ENCODE results near the gene ANKLE2. TPM values are rescaled to one million over a fixed set of nuclear protein-coding genes. Genes with fewer than 3 reads are reported as not detected.

Gene ANKLE2
- total RNA-seq, 2 donors from 2014 or later: 33.7 to 41.8 TPM

GRCh38 chr12:132707241-132707640 is 54.4 kb downstream of the ANKLE2 start:
- TF ChIP-seq CTCF (IDR thresholded peaks at IDR 0.05): no peak
- intact Hi-C loops (cut with DNase I): no loop called here
- H3K36me3 ChIP-seq: no peaks in the 10 kb centered on the region
- H3K9ac ChIP-seq (ENCODE audit: low read depth in 2 of 2, low read length in 2 of 2): no peak overlapping the region
- no peaks in the 10 kb centered on the region for H3K9me3 ChIP-seq
- no peaks in the 10 kb centered on the region for H3K4me1 ChIP-seq
- no peak for DNase-seq
- no peak overlapping the region for H3K4me3 ChIP-seq
- no peak overlapping the region for H3K27ac ChIP-seq
- no peaks in the 10 kb centered on the region for H3K27me3 ChIP-seq

- H3K36me3 ChIP-seq: no peaks in the 10 kb centered on the region
- H3K27me3 ChIP-seq: no peaks in the 10 kb centered on the region
Observed at GRCh38 chr12:132703641-132704040, 58.0 kb downstream of the ANKLE2 start.

GRCh38 chr12:132702640-132703039 is 59.0 kb downstream of the ANKLE2 start:
- H3K27me3 ChIP-seq: no peaks in the 10 kb centered on the region
- no peak overlapping the region for H3K9ac ChIP-seq (ENCODE audit: low read depth in 2 of 2, low read length in 2 of 2)
- intact Hi-C loops (cut with DNase I): no loop called here
- no peak overlapping the region for H3K27ac ChIP-seq
- DNase-seq: no peak
- no peaks in the 10 kb centered on the region for H3K4me1 ChIP-seq
- H3K36me3 ChIP-seq: no peaks in the 10 kb centered on the region
- TF ChIP-seq CTCF (IDR thresholded peaks at IDR 0.05): no peak
- no peak overlapping the region for H3K4me3 ChIP-seq
- no peaks in the 10 kb centered on the region for H3K9me3 ChIP-seq

More at GRCh38 chr12:132703641-132704040, 58.0 kb downstream of the ANKLE2 start:
- Histone ChIP-seq H3K27ac (no peak overlapping the region), H3K4me3 (no peak overlapping the region), H3K9me3 (no peaks in the 10 kb centered on the region), H3K4me1 (no peaks in the 10 kb centered on the region), H3K9ac (ENCODE audit: low read depth in 2 of 2, low read length in 2 of 2) (no peak overlapping the region)
- intact Hi-C loops (cut with DNase I): no loop called here
- no peak for TF ChIP-seq CTCF (IDR thresholded peaks at IDR 0.05)
- DNase-seq: no peak

- intact Hi-C loops (cut with DNase I): no loop called here
- Histone ChIP-seq H3K4me1 (no peaks in the 10 kb centered on the region), H3K27me3 (no peaks in the 10 kb centered on the region), H3K4me3 (no peak overlapping the region), H3K36me3 (no peaks in the 10 kb centered on the region), H3K27ac (no peak overlapping the region), H3K9ac (ENCODE audit: low read depth in 2 of 2, low read length in 2 of 2) (no peak overlapping the region), H3K9me3 (no peaks in the 10 kb centered on the region)
- DNase-seq: no peak
- no peak for TF ChIP-seq CTCF (IDR thresholded peaks at IDR 0.05)
Observed at GRCh38 chr12:132700212-132700822, 61.3 kb downstream of the ANKLE2 start.

- Histone ChIP-seq H3K4me3 (no peak overlapping the region), H3K9ac (ENCODE audit: low read depth in 2 of 2, low read length in 2 of 2) (no peak overlapping the region), H3K27ac (no peak overlapping the region), H3K27me3 (no peaks in the 10 kb centered on the region), H3K9me3 (no peaks in the 10 kb centered on the region), H3K4me1 (no peaks in the 10 kb centered on the region), H3K36me3 (no peaks in the 10 kb centered on the region)
- no peak for TF ChIP-seq CTCF (IDR thresholded peaks at IDR 0.05)
- no peak for DNase-seq
- intact Hi-C loops (cut with DNase I): no loop called here
Observed at GRCh38 chr12:132698341-132698740, 63.3 kb downstream of the ANKLE2 start.

Data from colonic mucosa (tissue), 4 donors.